IMR-90 (cell line): ENCODE data around the gene PIAS1. TPM values are rescaled to one million over a fixed set of nuclear protein-coding genes. Genes with fewer than 3 reads are reported as not detected.

ENCODE experiments used
- ATAC-seq: fragments of 200-7000 bp; cut with Tn5 transposase; 2 replicates; pipeline ENCODE4 v1.9.1; 2020; ENCODE audit warnings: low read depth, mild to moderate bottlenecking, moderate library complexity
- BruUV-seq: library from RNA; stranded (reverse); fragments of 400-500 nt; replicated peaks from 2 replicates; lab custom pipeline; 2021; lab: Mats Ljungman, UMichigan
- CTCF ChIA-PET: fragments of 300-600 bp; formaldehyde crosslinking; extraction: SDS; loops from one replicate; lab custom pipeline; 2021; ENCODE audit warnings: antibody characterized with exemption; lab: Yijun Ruan, JAX
- POLR2A ChIA-PET: fragments of 300-600 bp; sonication (Branson Sonifier 250); formaldehyde crosslinking; loops from one replicate; lab custom pipeline; 2022; ENCODE audit warnings: antibody characterized with exemption; ENCODE audit not compliant: unreplicated experiment; lab: Charles Lee
- DNase-seq: peaks from one replicate; pipeline ENCODE4 v3.0.0; 2013
- H2AFZ ChIP-seq: replicated peaks from 2 replicates; pipeline ENCODE3; 2013; ENCODE audit warnings: low read length, mild to moderate bottlenecking; ENCODE audit not compliant: poor library complexity
- H2AK5ac ChIP-seq: 2 replicates; pipeline ENCODE4 v1.6.1; 2013; ENCODE audit warnings: low read depth, low read length, inconsistent platforms
- H2AK9ac ChIP-seq: replicated peaks from 2 replicates; pipeline ENCODE3; 2013; ENCODE audit warnings: mild to moderate bottlenecking, low read depth, low read length, moderate library complexity; ENCODE audit not compliant: poor library complexity
- H2BK120ac ChIP-seq: 2 replicates; pipeline ENCODE4 v1.6.1; 2013; ENCODE audit warnings: low read depth, low read length, inconsistent platforms
- H2BK15ac ChIP-seq: 3 replicates; pipeline ENCODE4 v1.6.1; 2013; ENCODE audit warnings: low read depth, low read length, inconsistent platforms
- H2BK20ac ChIP-seq: 2 replicates; pipeline ENCODE4 v1.6.1; 2013; ENCODE audit warnings: low read depth, mild to moderate bottlenecking, inconsistent platforms, low read length, moderate library complexity
- H2BK5ac ChIP-seq: 2 replicates; pipeline ENCODE4 v1.6.1; 2013; ENCODE audit warnings: mild to moderate bottlenecking, low read depth, low read length, inconsistent platforms; ENCODE audit not compliant: poor library complexity, severe bottlenecking
- H3K14ac ChIP-seq: replicated peaks from 2 replicates; pipeline ENCODE4 v1.6.1; 2013; ENCODE audit warnings: low read depth, low read length, inconsistent platforms
- H3K18ac ChIP-seq: 2 replicates; pipeline ENCODE4 v1.6.1; 2013; ENCODE audit warnings: low read depth, low read length, control low read depth
- H3K23ac ChIP-seq: 2 replicates; pipeline ENCODE4 v1.6.1; 2013; ENCODE audit warnings: low read depth, low read length, inconsistent platforms
- H3K27ac ChIP-seq: 2 replicates; pipeline ENCODE4 v1.5.1; 2013; ENCODE audit warnings: mild to moderate bottlenecking, control low read depth, low read length; ENCODE audit not compliant: insufficient read depth
- H3K27me3 ChIP-seq: 2 replicates; pipeline ENCODE4 v1.6.1; 2013; ENCODE audit warnings: low read length; ENCODE audit not compliant: control insufficient read depth, insufficient read depth
- H3K36me3 ChIP-seq: 2 replicates; pipeline ENCODE4 v1.6.1; 2013; ENCODE audit warnings: low read length, mixed read lengths; ENCODE audit not compliant: control insufficient read depth, insufficient read depth
- H3K4ac ChIP-seq: 2 replicates; pipeline ENCODE4 v1.6.1; 2013; ENCODE audit warnings: low read depth, low read length, inconsistent platforms
- H3K4me1 ChIP-seq: 2 replicates; pipeline ENCODE4 v1.6.1; 2013; ENCODE audit warnings: low read length, mixed read lengths; ENCODE audit not compliant: control insufficient read depth, insufficient read depth
- H3K4me2 ChIP-seq: 2 replicates; pipeline ENCODE4 v1.6.1; 2013; ENCODE audit warnings: low read depth, mild to moderate bottlenecking, control low read depth, low read length, moderate library complexity
- H3K4me3 ChIP-seq: 2 replicates; pipeline ENCODE4 v1.5.1; 2013; ENCODE audit warnings: low read depth, mild to moderate bottlenecking, control low read depth, low read length, moderate library complexity; ENCODE audit not compliant: insufficient read depth
- H3K56ac ChIP-seq: 2 replicates; pipeline ENCODE4 v1.6.1; 2013; ENCODE audit warnings: low read length, inconsistent platforms; ENCODE audit not compliant: insufficient read depth; ENCODE audit errors: extremely low read depth
- H3K79me1 ChIP-seq, 2 experiments: 2 replicates each; pipeline ENCODE4 v1.6.1; 2013; ENCODE audit warnings: low read length in 2 of 2, inconsistent platforms in 1 of 2, low read depth in 1 of 2
- H3K9ac ChIP-seq: 2 replicates; pipeline ENCODE4 v1.6.1; 2013; ENCODE audit warnings: low read depth, low read length, control low read depth
- H3K9me1 ChIP-seq: 2 replicates; pipeline ENCODE4 v1.6.1; 2013; ENCODE audit warnings: low read length, inconsistent platforms; ENCODE audit not compliant: insufficient read depth
- H3K9me3 ChIP-seq: 2 replicates; pipeline ENCODE4 v1.6.1; 2013; ENCODE audit warnings: low read length; ENCODE audit not compliant: control insufficient read depth, insufficient read depth
- H4K20me1 ChIP-seq: 2 replicates; pipeline ENCODE4 v1.6.1; 2013; ENCODE audit warnings: low read length, inconsistent platforms; ENCODE audit not compliant: insufficient read depth
- H4K5ac ChIP-seq: 2 replicates; pipeline ENCODE4 v1.6.1; 2013; ENCODE audit warnings: mild to moderate bottlenecking, low read depth, low read length, control low read depth
- H4K8ac ChIP-seq, 2 experiments: 2 replicates each; pipeline ENCODE4 v1.6.1; 2013; ENCODE audit warnings: low read depth in 2 of 2, low read length in 2 of 2, control low read depth in 1 of 2, inconsistent platforms in 1 of 2
- H4K91ac ChIP-seq: 2 replicates; pipeline ENCODE4 v1.6.1; 2013; ENCODE audit warnings: low read depth, low read length, inconsistent platforms; ENCODE audit not compliant: insufficient read depth
- CHD1 ChIP-seq: IDR thresholded peaks from 2 replicates; pipeline ENCODE4 v1.6.1; 2012; ENCODE audit warnings: low read depth, low read length, improper control_type of control experiment
- WGBS, 2 experiments: methylation state at CpG; one replicate each; pipeline versions ENCODE4 v1.1.5 to v1.1.7; 2013; ENCODE audit warnings: missing lambda C conversion rate in 2 of 2; ENCODE audit not compliant: insufficient read length in 1 of 2; ENCODE audit errors: extremely low coverage in 2 of 2; 5-methylcytosine and 5-hydroxymethylcytosine counted together
- dilution Hi-C: fragments of 300-500 bp; cut with HindIII; formaldehyde crosslinking; loops from one replicate; pipeline ENCODE4 v1.14.3; 2018; ENCODE audit warnings: low sequenced_read_pairs; ENCODE audit not compliant: unreplicated experiment
- in situ Hi-C: fragments of 300-500 bp; cut with MboI; formaldehyde crosslinking; loops from 3 replicates; pipeline ENCODE4 v1.14.3; 2019; ENCODE audit warnings: low sequenced_read_pairs, inconsistent platforms, mixed read lengths
- intact Hi-C: fragments of 100-400 bp; cut with micrococcal nuclease; formaldehyde crosslinking; loops from 2 replicates; pipeline ENCODE4 v1.10.0; 2022
- polyA plus RNA-seq, 3 experiments: library from polyadenylated mRNA; depleted of rRNA; stranded (reverse); fragments of >200 nt; gene quantifications; 2 replicates each; pipeline ENCODE4 v1.2.3, GENCODE V29; 2012; ENCODE audit warnings: low replicate concordance in 1 of 3
- total RNA-seq: library from RNA; depleted of rRNA; stranded (reverse); fragments of >200 nt; gene quantifications from 2 replicates; pipeline ENCODE4 v1.2.3, GENCODE V29; 2012

Gene PIAS1
- total and polyA plus RNA-seq, 2 of the 4 experiments (the other 2 are of a cell fraction), result 20.0 to 63.6 TPM

DNA sequence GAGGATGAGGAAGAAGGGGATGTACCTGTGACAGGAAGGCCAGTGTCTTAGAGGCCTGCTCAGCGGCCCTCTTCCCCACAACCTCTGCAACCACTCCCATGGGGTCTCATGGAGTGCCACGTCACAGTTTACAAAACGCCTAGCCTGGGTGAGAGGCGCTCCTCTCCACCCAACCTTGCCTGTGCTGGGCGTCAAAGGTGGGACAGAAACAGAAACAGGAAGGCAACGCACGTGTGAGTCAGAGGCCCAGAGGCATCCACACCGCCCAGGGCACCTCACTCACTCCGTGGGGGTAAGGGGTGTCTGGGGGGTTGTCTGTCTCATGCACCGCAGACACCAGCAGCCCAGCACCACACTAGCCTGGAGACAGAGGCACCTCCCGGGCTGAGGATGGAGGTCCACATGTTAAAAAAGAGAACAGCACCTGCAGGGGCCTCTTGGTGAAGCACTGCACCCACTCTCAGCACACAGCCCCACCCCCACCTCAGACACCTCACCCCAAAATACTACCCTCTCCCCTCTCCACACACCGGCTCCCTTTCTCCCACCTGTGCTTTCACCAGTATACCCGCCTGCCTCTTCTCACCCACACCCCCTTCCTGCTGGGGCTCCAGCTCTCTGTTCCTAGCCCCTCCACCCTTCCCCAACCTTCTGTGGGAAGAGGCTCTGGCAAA lies 155.8 kb downstream of the PIAS1 start:
- H2BK20ac ChIP-seq, result no peak overlapping the region
- no peak overlapping the region for H3K9ac ChIP-seq
- H3K18ac ChIP-seq, result no peak overlapping the region
- H3K4ac ChIP-seq, result no peak overlapping the region
- no peak overlapping the region for H4K8ac ChIP-seq
- H4K20me1 ChIP-seq, result peaks cover 13% of the 10 kb centered on the region; the same call in 1 of the 2 replicates
- dilution Hi-C loops (no loop called here), intact Hi-C loops (loop anchor here (2.0 kb wide), 2 partner anchors 347 to 369 kb away; partner anchors contain the start of gene RNU6-1), in situ Hi-C loops (no loop called here)
- ATAC-seq (no peak), DNase-seq (no peak)
- no peak overlapping the region for H2AFZ ChIP-seq
- H2BK15ac ChIP-seq, result no peak overlapping the region
- no peak overlapping the region for H3K4me3 ChIP-seq
- H4K91ac ChIP-seq, result no peak overlapping the region
- peaks cover 5 to 44% of the 10 kb centered on the region in 2 experiments; a peak in 3 of 4 replicates for H3K79me1 ChIP-seq
- ChIA-PET CTCF (interaction anchor here (0.6 to 1.1 kb wide), 2 partner anchors 15 to 675 kb away, joined by 3 to 4 read pairs; no protein-coding TSS in a partner anchor), POLR2A (no interaction called here)
- H3K56ac ChIP-seq, result no peak overlapping the region
- H3K23ac ChIP-seq, result no peak overlapping the region
- no peak overlapping the region for H3K4me2 ChIP-seq
- peaks cover 6% of the 10 kb centered on the region; the same call in 1 of the 2 replicates for H3K4me1 ChIP-seq
- no peak overlapping the region for H2BK5ac ChIP-seq
- H3K14ac ChIP-seq, result no peak overlapping the region
- 0 out of 2 replicates have a peak, but pooled peaks cover 2% of the 10 kb centered on the region for H3K36me3 ChIP-seq
- no peak overlapping the region for H3K27ac ChIP-seq
- H3K27me3 ChIP-seq, result no peaks in the 10 kb centered on the region
- TF ChIP-seq CHD1, result no peak
- H2AK5ac ChIP-seq, result no peak overlapping the region
- 94% methylated on average over 3 of the region's 13 CpGs; no CpG with 5 or more reads in 1 of the 2 experiments for WGBS, 2 experiments
- BruUV-seq, result no TSS peak
- no peak overlapping the region for H2BK120ac ChIP-seq
- H2AK9ac ChIP-seq, result peak overlapping the region; percentile 1
- H3K9me1 ChIP-seq, result no peaks in the 10 kb centered on the region; the same call in 1 of the 2 replicates
- H4K5ac ChIP-seq, result no peak overlapping the region; the same call in 1 of the 2 replicates
- no peaks in the 10 kb centered on the region for H3K9me3 ChIP-seq
